Ishikawa (cell line): ENCODE data around the gene USP6NL.

Source experiments
- CEBPB ChIP-seq: IDR thresholded peaks from 2 replicates; pipeline ENCODE4 v1.6.1; 2012
- CREB1 ChIP-seq: IDR thresholded peaks from 2 replicates; pipeline ENCODE4 v1.6.1; 2012; ENCODE audit warnings: low read depth
- EGR1 ChIP-seq: IDR thresholded peaks from 2 replicates; pipeline ENCODE4 v1.6.1; 2012
- EP300 ChIP-seq: IDR thresholded peaks from 2 replicates; pipeline ENCODE4 v1.6.1; 2012; ENCODE audit warnings: borderline replicate concordance
- FOXM1 ChIP-seq: IDR thresholded peaks from 2 replicates; pipeline ENCODE4 v1.6.1; 2012; ENCODE audit warnings: low read depth, borderline replicate concordance
- MAX ChIP-seq: IDR thresholded peaks from 2 replicates; pipeline ENCODE4 v1.6.1; 2012
- NFIC ChIP-seq: IDR thresholded peaks from 2 replicates; pipeline ENCODE4 v1.6.1; 2012
- RAD21 ChIP-seq: IDR thresholded peaks from 2 replicates; pipeline ENCODE4 v1.6.1; 2012; ENCODE audit warnings: low read depth
- REST ChIP-seq: IDR thresholded peaks from 2 replicates; pipeline ENCODE4 v1.6.1; 2012; ENCODE audit warnings: low read depth, mild to moderate bottlenecking
- TAF1 ChIP-seq: IDR thresholded peaks from 2 replicates; pipeline ENCODE4 v1.6.1; 2012; ENCODE audit warnings: low read depth, mild to moderate bottlenecking
- TCF12 ChIP-seq: IDR thresholded peaks from 2 replicates; pipeline ENCODE4 v1.6.1; 2012; ENCODE audit warnings: low read depth
- TEAD4 ChIP-seq: IDR thresholded peaks from 2 replicates; pipeline ENCODE4 v1.6.1; 2012
- USF1 ChIP-seq: IDR thresholded peaks from 2 replicates; pipeline ENCODE4 v1.6.1; 2012
- YY1 ChIP-seq: IDR thresholded peaks from 2 replicates; pipeline ENCODE4 v1.6.1; 2012; ENCODE audit warnings: low read depth
- ZBTB7A ChIP-seq: IDR thresholded peaks from 2 replicates; pipeline ENCODE4 v1.6.1; 2012; ENCODE audit warnings: low read depth

USP6NL gene

GRCh38 chr10:11639849-11640764, 28.7 kb upstream of the USP6NL start:
- TF ChIP-seq FOXM1 = no peak
- TF ChIP-seq TAF1 = no peak
- TF ChIP-seq MAX = no peak
- no peak for TF ChIP-seq TEAD4

GRCh38 chr10:11639362-11639761, 27.9 kb upstream of the USP6NL start:
- TF ChIP-seq EP300 (no peak), TCF12 (no peak), CEBPB (no peak), NFIC (no peak), RAD21 (no peak), ZBTB7A (no peak), FOXM1 (no peak), TAF1 (no peak), CREB1 (no peak), TEAD4 (no peak), MAX (no peak), EGR1 (no peak), USF1 (no peak), YY1 (no peak), REST (no peak)

- no peak for TF ChIP-seq TCF12
- no peak for TF ChIP-seq CREB1
- TF ChIP-seq CEBPB = no peak
- TF ChIP-seq FOXM1 = no peak
- no peak for TF ChIP-seq EGR1
- TF ChIP-seq ZBTB7A = no peak
- TF ChIP-seq NFIC = no peak
- TF ChIP-seq TEAD4 = no peak
- no peak for TF ChIP-seq YY1
- TF ChIP-seq REST = no peak
- TF ChIP-seq TAF1 = no peak
- no peak for TF ChIP-seq EP300
- TF ChIP-seq USF1 = no peak
- no peak for TF ChIP-seq RAD21
- no peak for TF ChIP-seq MAX
These were observed 26.7 kb upstream of the USP6NL start for GRCh38 chr10:11638055-11638698.

- no peak for TF ChIP-seq MAX
- peak; percentile 72 for TF ChIP-seq NFIC
- peak; percentile 76; the same call in 1 of the 2 replicates for TF ChIP-seq FOXM1
- TF ChIP-seq REST = no peak
- no peak; the same call in 1 of the 2 replicates for TF ChIP-seq CEBPB
- peak; percentile 88 for TF ChIP-seq EP300
- peak; percentile 89 for TF ChIP-seq TEAD4
- peak; percentile 87 for TF ChIP-seq TCF12
- TF ChIP-seq TAF1 = no peak
These were observed 25.4 kb upstream of the USP6NL start for GRCh38 chr10:11636697-11637303.
